Hypothalamus (tissue), 51 donors: Measurements from ENCODE around the gene CST3.
"Not testable (repeated sequence)": the region's sequence is repeated elsewhere in the genome, so short reads cannot be mapped to it uniquely, and the experiment has no call there.

Source experiments
- DNase-seq, 51 donors: peaks; one replicate each; lab custom pipeline; 2025; lab: John Stamatoyannopoulos, UW

The CST3 gene

GRCh38 chr20:23637282-23638221 is at the start of gene CST3:
CST3 (minus strand) TSS chr20:23637955; CDS start chr20:23637862, 93 bp downstream.
- DNase-seq: peak in 45 of 51 donors; percentile 20 to 88 (median 72)

- no peak for DNase-seq
Measured at GRCh38 chr20:23686046-23686750, 48.4 kb upstream of the CST3 start.

- DNase-seq: peak in 2 of 51 donors; percentile 3 to 14
Measured at GRCh38 chr20:23685529-23685896, 47.8 kb upstream of the CST3 start.

GRCh38 chr20:23684261-23684660 is 46.5 kb upstream of the CST3 start:
- DNase-seq: no peak

GRCh38 chr20:23683807-23684206 is 46.1 kb upstream of the CST3 start:
- no peak for DNase-seq

GRCh38 chr20:23683281-23683680 is 45.5 kb upstream of the CST3 start:
- no peak for DNase-seq

GRCh38 chr20:23680146-23680545 is 42.4 kb upstream of the CST3 start:
- no peak for DNase-seq

- DNase-seq: no peak
Measured at GRCh38 chr20:23679133-23680092, 41.7 kb upstream of the CST3 start.

GRCh38 chr20:23673209-23673608 is 35.5 kb upstream of the CST3 start:
- DNase-seq: no peak

- DNase-seq: no peak
Measured at GRCh38 chr20:23672158-23672557, 34.4 kb upstream of the CST3 start.

- no peak for DNase-seq
Measured at GRCh38 chr20:23671479-23671878, 33.7 kb upstream of the CST3 start.

GRCh38 chr20:23670361-23670760 is 32.6 kb upstream of the CST3 start:
- no peak for DNase-seq

- DNase-seq: no peak
Measured at GRCh38 chr20:23669866-23670265, 32.1 kb upstream of the CST3 start.

GRCh38 chr20:23669327-23669726 is 31.6 kb upstream of the CST3 start:
- DNase-seq: no peak

- DNase-seq: peak in 27 of 51 donors; percentile 4 to 50 (median 17)
Measured at GRCh38 chr20:23668477-23668951, 30.8 kb upstream of the CST3 start.

GRCh38 chr20:23667666-23668065 is 29.9 kb upstream of the CST3 start:
- no peak for DNase-seq

GRCh38 chr20:23666698-23667097 is 28.9 kb upstream of the CST3 start:
- no peak for DNase-seq

- DNase-seq: no peak
Measured at GRCh38 chr20:23666189-23666588, 28.4 kb upstream of the CST3 start.

GRCh38 chr20:23664954-23665353 is 27.2 kb upstream of the CST3 start:
- no peak for DNase-seq

GRCh38 chr20:23664046-23664445 is 26.3 kb upstream of the CST3 start:
- DNase-seq: not testable (repeated sequence)
